HTERT RPE-1 (cell line): ENCODE measurements around the gene RGP1.

ENCODE experiments used
- in situ Hi-C: fragments of 300-500 bp; cut with MboI; formaldehyde crosslinking; loops from 4 replicates; pipeline ENCODE4 v1.14.3; 2020; ENCODE audit warnings: low sequenced_read_pairs

Gene RGP1

GRCh38 chr9:35740243-35740642 is 8.8 kb upstream of the RGP1 start:
- in situ Hi-C loops, result no loop called here

GRCh38 chr9:35741740-35742139 is 7.3 kb upstream of the RGP1 start:
- in situ Hi-C loops, result no loop called here

GRCh38 chr9:35743452-35743851 is 5.6 kb upstream of the RGP1 start:
- in situ Hi-C loops, result no loop called here

- in situ Hi-C loops, result no loop called here
Observed at GRCh38 chr9:35743880-35744518, 5.1 kb upstream of the RGP1 start.

- in situ Hi-C loops, result no loop called here
Observed at GRCh38 chr9:35745569-35745968, 3.5 kb upstream of the RGP1 start.

- in situ Hi-C loops, result no loop called here
Observed at GRCh38 chr9:35746583-35746982, 2.5 kb upstream of the RGP1 start.

GRCh38 chr9:35748242-35748857 is 737 bp upstream of the RGP1 start:
- in situ Hi-C loops, result no loop called here

- in situ Hi-C loops, result no loop called here
Observed at GRCh38 chr9:35749515-35750255, 598 bp downstream of the RGP1 start.

GRCh38 chr9:35750256-35750531 is 1.1 kb downstream of the RGP1 start:
- in situ Hi-C loops, result no loop called here

- in situ Hi-C loops, result no loop called here
Observed at GRCh38 chr9:35753466-35753865, 4.4 kb downstream of the RGP1 start.

- in situ Hi-C loops, result no loop called here
Observed at GRCh38 chr9:35754264-35754663, 5.2 kb downstream of the RGP1 start, which contains the start of gene MSMP. TSS of gene MSMP (minus strand) at chr9:35754276. CDS start at chr9:35754129, 147 bp downstream.

- in situ Hi-C loops, result no loop called here
Observed at GRCh38 chr9:35755071-35755470, 6.0 kb downstream of the RGP1 start.

GRCh38 chr9:35756275-35757225 is 7.5 kb downstream of the RGP1 start:
- in situ Hi-C loops, result no loop called here

- in situ Hi-C loops, result no loop called here
Observed at GRCh38 chr9:35757226-35757891, 8.3 kb downstream of the RGP1 start.

GRCh38 chr9:35757892-35758275 is 8.8 kb downstream of the RGP1 start:
- in situ Hi-C loops, result no loop called here

- in situ Hi-C loops, result no loop called here
Observed at GRCh38 chr9:35758475-35759050, 9.5 kb downstream of the RGP1 start.

GRCh38 chr9:35759795-35760194 is 10.7 kb downstream of the RGP1 start:
- in situ Hi-C loops, result no loop called here

- in situ Hi-C loops, result no loop called here
Observed at GRCh38 chr9:35760651-35761050, 11.6 kb downstream of the RGP1 start.

- in situ Hi-C loops, result no loop called here
Observed at GRCh38 chr9:35763181-35763580, 14.1 kb downstream of the RGP1 start.

GRCh38 chr9:35763803-35764202 is 14.7 kb downstream of the RGP1 start:
- in situ Hi-C loops, result no loop called here
